T follicular helper cell (primary cell): ENCODE results near the gene PEAK1.
"Not testable (repeated sequence)": the region's sequence is repeated elsewhere in the genome, so short reads cannot be mapped to it uniquely, and the experiment has no call there.

Experiments used
- DNase-seq: peaks from one replicate; pipeline ENCODE4 v3.0.0-alpha.2; 2020; ENCODE audit warnings: low read depth

PEAK1 gene

GRCh38 chr15:77224352-77224751, 195.6 kb downstream of the PEAK1 start:
- DNase-seq, result no peak

GRCh38 chr15:77221708-77222107, 198.2 kb downstream of the PEAK1 start:
- no peak for DNase-seq

GRCh38 chr15:77221174-77221573, 198.7 kb downstream of the PEAK1 start:
- DNase-seq, result no peak

GRCh38 chr15:77219841-77220240, 200.1 kb downstream of the PEAK1 start:
- DNase-seq, result no peak

- no peak for DNase-seq
These were observed 210.7 kb downstream of the PEAK1 start for GRCh38 chr15:77209221-77209620.

- no peak for DNase-seq
These were observed 211.7 kb downstream of the PEAK1 start for GRCh38 chr15:77208241-77208640.

- DNase-seq, result no peak
These were observed 218.2 kb downstream of the PEAK1 start for GRCh38 chr15:77201665-77202064.

GRCh38 chr15:77196381-77196780, 223.5 kb downstream of the PEAK1 start:
- no peak for DNase-seq

GRCh38 chr15:77195586-77195985, 224.3 kb downstream of the PEAK1 start:
- DNase-seq, result no peak

- no peak for DNase-seq
These were observed 227.5 kb downstream of the PEAK1 start for GRCh38 chr15:77192451-77192850.

- DNase-seq, result no peak
These were observed 228.6 kb downstream of the PEAK1 start for GRCh38 chr15:77191230-77191834.

- DNase-seq, result no peak
These were observed 232.0 kb downstream of the PEAK1 start for GRCh38 chr15:77187751-77188464.

GRCh38 chr15:77186594-77187011, 233.3 kb downstream of the PEAK1 start:
- DNase-seq, result no peak

GRCh38 chr15:77185242-77185785, 234.6 kb downstream of the PEAK1 start:
- DNase-seq, result no peak

GRCh38 chr15:77184352-77184751, 235.6 kb downstream of the PEAK1 start:
- not testable (repeated sequence) for DNase-seq

- no peak for DNase-seq
These were observed 236.8 kb downstream of the PEAK1 start for GRCh38 chr15:77183066-77183465.

- no peak for DNase-seq
These were observed 238.4 kb downstream of the PEAK1 start for GRCh38 chr15:77181305-77182074.

- DNase-seq, result no peak
These were observed 239.1 kb downstream of the PEAK1 start for GRCh38 chr15:77180757-77181156.

- DNase-seq, result no peak
These were observed 239.6 kb downstream of the PEAK1 start for GRCh38 chr15:77180270-77180669.

GRCh38 chr15:77179541-77179998, 240.3 kb downstream of the PEAK1 start:
- DNase-seq, result no peak

GRCh38 chr15:77178411-77178810, 241.5 kb downstream of the PEAK1 start:
- DNase-seq, result no peak

GRCh38 chr15:77176148-77176547, 243.8 kb downstream of the PEAK1 start:
- not testable (repeated sequence) for DNase-seq

- DNase-seq, result no peak
These were observed 246.4 kb downstream of the PEAK1 start for GRCh38 chr15:77173487-77173886.
